GM19455 (cell line): ENCODE measurements around the gene ARHGAP45.

Source experiments
- ATAC-seq: cut with Tn5 transposase; IDR thresholded peaks from one replicate; pipeline ENCODE4 v1.9.1; 2021; ENCODE audit not compliant: unreplicated experiment

Gene ARHGAP45

GRCh38 chr19:1085053-1085658, 18.2 kb downstream of the ARHGAP45 start:
- ATAC-seq = no peak

- ATAC-seq = no peak
Measured at GRCh38 chr19:1085676-1086442, 18.9 kb downstream of the ARHGAP45 start.

DNA sequence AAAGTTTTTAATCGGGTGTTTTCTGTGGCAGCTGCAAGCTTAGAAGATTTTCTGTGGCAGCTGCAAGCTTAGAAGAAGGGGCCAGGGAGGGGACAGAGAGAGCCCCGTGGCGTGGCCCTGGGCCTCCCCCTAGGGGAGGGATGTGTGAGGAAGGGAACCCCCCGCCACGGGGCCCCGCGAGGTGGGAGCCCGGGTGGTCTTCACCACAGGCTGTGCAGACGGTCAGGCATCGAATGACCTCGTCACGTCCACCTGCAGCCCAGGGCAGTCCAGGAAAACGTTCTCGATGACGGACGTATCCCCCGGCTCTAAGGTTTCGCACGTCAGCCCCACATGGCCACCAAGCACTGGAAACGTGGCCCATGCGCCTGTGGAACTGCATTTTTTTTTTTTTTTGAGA, 19.6 kb downstream of the ARHGAP45 start:
- no peak for ATAC-seq

DNA sequence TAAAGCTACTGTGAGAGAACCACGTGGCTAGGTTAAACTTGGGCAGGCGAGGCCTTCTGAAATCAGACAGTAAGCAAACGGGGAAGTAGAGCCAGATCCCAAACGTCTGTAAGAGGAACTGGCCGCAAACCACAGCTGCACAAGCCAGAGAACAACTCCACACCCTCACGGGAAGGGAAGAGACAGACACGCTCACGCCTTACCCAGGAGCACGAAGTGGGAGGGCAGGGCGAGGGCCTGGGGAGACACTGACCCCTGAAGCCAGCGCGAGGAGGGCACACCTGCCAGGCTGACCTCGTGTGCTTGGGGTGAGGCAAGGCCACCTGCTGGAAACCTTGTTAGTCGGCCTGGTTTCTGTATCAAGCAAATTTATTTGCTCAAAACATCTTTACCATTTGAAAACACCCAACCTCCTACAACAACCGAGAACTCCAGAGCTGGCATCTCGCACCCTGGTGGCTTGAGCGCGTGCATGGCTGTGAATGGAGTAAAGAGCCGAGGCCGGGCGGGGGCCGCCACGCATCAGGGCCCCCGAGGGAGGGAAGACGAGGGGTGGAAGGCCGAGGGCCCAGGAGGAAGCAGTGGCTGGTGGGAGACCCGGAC, 20.9 kb downstream of the ARHGAP45 start:
- no peak for ATAC-seq

DNA sequence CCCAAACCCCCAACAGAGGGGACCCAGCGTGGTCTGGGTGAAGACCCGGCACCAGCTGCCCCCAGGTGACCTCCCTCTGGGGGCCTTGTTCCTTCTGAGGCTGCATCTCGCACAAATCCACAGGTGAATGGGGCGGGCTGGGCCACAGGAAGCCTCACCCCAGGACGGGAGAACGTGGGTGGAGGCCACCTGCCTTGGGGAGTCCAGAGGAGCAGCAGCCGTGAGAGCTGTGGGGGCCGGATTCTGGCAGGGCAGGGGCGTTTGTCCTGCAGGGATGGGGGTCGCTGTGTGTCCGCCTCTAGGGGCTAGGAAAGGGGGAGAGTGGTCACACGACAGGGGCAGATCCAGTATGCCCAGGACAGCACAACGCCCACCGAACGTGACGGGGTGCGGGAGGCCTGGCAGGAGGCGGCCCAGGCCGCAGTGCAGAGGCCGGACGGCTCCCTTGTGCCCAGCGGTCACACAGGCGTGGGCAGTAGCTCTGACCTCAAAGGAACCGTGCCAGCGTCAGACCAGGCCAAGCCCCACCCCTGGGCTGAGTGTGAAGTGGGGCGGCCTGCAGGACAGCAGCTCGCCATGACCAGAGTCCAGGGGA, 21.5 kb downstream of the ARHGAP45 start:
- ATAC-seq = no peak

GRCh38 chr19:1089126-1089771, 22.3 kb downstream of the ARHGAP45 start:
- ATAC-seq = no peak

DNA sequence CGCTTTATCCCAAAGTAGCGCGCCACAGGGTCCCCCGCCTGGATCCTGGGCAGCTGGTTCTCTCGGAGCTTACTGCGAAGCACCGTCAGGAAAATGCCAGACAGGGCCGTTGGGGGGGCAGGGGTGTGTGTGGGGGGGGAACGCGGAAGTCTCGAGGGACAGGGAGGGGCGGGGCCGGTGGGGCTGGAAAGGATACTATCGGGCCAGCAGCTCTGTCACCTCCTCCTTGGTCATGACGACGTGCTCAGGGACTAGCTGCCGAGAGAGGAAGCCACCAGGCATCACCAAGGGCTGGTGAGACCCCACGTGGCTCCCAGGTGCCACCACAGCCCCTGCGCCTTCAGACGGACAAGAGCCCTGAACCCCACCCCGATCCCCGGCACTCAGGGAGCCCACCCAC, 22.9 kb downstream of the ARHGAP45 start:
- no peak for ATAC-seq

- ATAC-seq = no peak
Measured at GRCh38 chr19:1090731-1091543, 24.0 kb downstream of the ARHGAP45 start.

GRCh38 chr19:1091544-1092175, 24.7 kb downstream of the ARHGAP45 start:
- no peak for ATAC-seq

DNA sequence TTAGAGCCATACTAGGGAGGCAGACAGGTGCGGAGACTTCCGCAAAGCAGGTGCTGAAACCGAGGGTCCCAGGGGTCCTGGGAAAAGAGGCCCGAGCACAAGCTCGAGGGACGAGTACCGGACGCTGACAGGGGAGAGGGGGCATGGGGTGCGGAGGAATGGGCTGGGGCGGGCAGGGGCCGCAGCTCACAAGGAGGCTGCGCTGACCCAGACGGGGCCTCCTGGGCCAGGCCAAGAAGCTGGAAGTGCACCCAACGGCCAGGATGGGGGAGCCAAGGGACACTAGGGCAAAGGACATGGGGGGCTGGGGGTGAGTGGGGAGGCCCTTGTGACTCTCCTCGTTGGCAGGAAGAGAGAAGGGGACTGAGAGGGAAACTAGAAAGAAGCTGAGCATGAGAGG, 26.4 kb downstream of the ARHGAP45 start:
- ATAC-seq = no peak

- no peak for ATAC-seq
Measured at GRCh38 chr19:1093811-1094553, 27.0 kb downstream of the ARHGAP45 start.

DNA sequence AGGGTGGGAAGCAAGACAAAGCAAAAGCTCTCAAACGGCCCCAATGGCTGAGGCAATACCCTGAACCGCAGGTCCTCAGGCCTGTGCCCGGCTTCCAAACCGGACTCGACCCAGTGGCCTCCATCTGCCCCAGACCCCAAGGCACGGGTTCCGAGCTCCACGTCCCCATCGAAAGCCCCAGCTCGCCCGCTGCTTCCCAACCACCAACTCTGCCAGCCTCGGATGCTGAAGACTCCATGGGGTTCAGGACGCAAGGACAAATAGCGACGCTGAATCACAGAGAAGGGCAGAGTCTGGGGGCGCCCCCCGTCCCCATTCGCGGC, 27.6 kb downstream of the ARHGAP45 start:
- ATAC-seq = no peak

- no peak for ATAC-seq
Measured at GRCh38 chr19:1094978-1095701, 28.2 kb downstream of the ARHGAP45 start, which contains the start of gene POLR2E. Gene POLR2E, minus strand, starts transcription at chr19:1095375. Its CDS starts 60 bp downstream, at chr19:1095315.

GRCh38 chr19:1097810-1098176, 30.8 kb downstream of the ARHGAP45 start:
- ATAC-seq = no peak

GRCh38 chr19:1098177-1099051, 31.4 kb downstream of the ARHGAP45 start:
- ATAC-seq = no peak

DNA sequence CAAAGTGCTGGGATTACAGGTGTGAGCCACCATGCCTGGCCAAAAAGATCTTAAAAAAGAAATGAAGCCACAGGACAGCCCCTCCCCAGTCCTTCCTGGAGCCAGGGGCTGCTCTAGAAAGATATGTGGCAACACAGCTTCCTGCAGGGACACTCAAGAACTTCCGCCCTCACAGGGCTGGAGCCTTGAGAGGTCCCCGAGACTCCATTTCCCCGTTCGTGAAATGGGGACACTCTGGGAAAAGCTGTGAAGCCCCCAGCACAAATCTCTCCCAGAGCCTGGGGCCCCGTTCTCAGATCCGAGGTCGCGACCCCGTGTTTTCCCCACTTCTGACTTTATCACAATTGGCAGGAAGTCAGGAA, 34.4 kb downstream of the ARHGAP45 start:
- no peak for ATAC-seq

- ATAC-seq = no peak
Measured at GRCh38 chr19:1102407-1103131, 35.6 kb downstream of the ARHGAP45 start.
